ENCODE data around the gene KRT80. TPM values are rescaled to one million over a fixed set of nuclear protein-coding genes. Genes with fewer than 3 reads are reported as not detected.
A peak's percentile ranks its signal among the peaks of the same experiment; 100 is the strongest.

The KRT80 gene
- total RNA-seq, 1 donor from 2014 or later: not detected

- Histone ChIP-seq H3K4me3 (no peak overlapping the region), H3K27ac (no peak overlapping the region), H3K27me3 (no peaks in the 10 kb centered on the region), H3K36me3 (no peaks in the 10 kb centered on the region), H3K4me1 (peaks cover 0 to 9% of the 10 kb centered on the region in 2 donors), H3K9me3 (no peaks in the 10 kb centered on the region)
- TF ChIP-seq CTCF (IDR thresholded peaks at IDR 0.05): no peak
- intact Hi-C loops (cut with DNase I): no loop called here
- peak in 1 of 2 donors; percentile 5 for DNase-seq (ENCODE audit: low spot score in 2 of 2)
Observed at GRCh38 chr12:52208424-52209165, 16.8 kb upstream of the KRT80 start.

DNA sequence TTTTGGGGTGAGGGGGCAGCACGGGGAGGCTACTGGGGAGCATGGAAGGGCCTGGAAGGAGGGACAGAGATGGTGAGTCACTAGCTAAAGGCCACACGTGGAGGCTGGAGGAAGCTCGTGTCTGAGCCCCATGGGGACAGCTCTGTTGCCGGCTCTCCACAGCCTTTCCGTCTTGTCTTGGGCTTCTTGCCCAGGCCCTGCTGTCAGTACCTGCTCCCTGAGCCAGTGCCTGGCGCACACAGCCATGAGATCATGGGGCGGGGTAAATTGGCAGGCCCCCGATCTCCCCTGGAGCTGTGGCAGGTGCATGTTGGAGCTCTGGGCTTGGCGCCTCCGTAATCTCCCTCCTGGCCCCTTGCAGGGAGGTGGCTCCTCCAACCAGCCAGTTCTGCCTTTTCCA lies 16.1 kb upstream of the KRT80 start:
- Histone ChIP-seq H3K9me3 (no peaks in the 10 kb centered on the region), H3K36me3 (no peaks in the 10 kb centered on the region), H3K27ac (no peak overlapping the region), H3K4me3 (no peak overlapping the region), H3K4me1 (peaks cover 0 to 9% of the 10 kb centered on the region in 2 donors), H3K27me3 (no peaks in the 10 kb centered on the region)
- TF ChIP-seq CTCF (IDR thresholded peaks at IDR 0.05): no peak
- intact Hi-C loops (cut with DNase I): no loop called here
- peak in 1 of 2 donors; percentile 62 for DNase-seq (ENCODE audit: low spot score in 2 of 2)

DNA sequence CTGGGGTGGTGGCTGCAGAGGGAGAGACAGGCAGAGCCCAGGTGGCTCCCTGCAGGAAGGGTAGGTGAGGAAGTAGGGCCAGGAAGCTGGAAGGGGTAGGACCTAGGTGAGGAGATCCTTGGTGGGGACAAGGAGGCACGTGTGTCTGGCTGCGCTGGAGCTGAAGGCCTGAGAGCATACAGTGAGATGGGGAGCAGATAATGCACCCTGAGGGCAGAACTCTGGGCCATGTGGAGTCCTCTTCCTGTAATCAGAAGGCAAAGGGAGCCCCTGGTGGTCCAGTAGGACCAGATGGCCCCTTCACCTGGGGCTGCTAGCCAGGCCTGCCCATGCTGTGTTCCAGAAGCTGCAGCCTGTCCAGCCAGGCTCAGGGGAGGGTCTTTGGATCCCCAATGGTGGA lies 15.3 kb upstream of the KRT80 start:
- no peak for TF ChIP-seq CTCF (IDR thresholded peaks at IDR 0.05)
- H3K36me3 ChIP-seq: no peaks in the 10 kb centered on the region
- H3K9me3 ChIP-seq: no peaks in the 10 kb centered on the region
- peaks cover 0 to 15% of the 10 kb centered on the region in 2 donors for H3K4me1 ChIP-seq
- intact Hi-C loops (cut with DNase I): no loop called here
- no peak overlapping the region for H3K27ac ChIP-seq
- no peaks in the 10 kb centered on the region for H3K27me3 ChIP-seq
- peak in 1 of 2 donors; percentile 5 for DNase-seq (ENCODE audit: low spot score in 2 of 2)
- H3K4me3 ChIP-seq: no peak overlapping the region

GRCh38 chr12:52206304-52207040 lies 14.7 kb upstream of the KRT80 start:
- no peaks in the 10 kb centered on the region for H3K27me3 ChIP-seq
- no peak overlapping the region for H3K27ac ChIP-seq
- TF ChIP-seq CTCF (IDR thresholded peaks at IDR 0.05): no peak
- H3K4me1 ChIP-seq: peaks cover 0 to 15% of the 10 kb centered on the region in 2 donors
- intact Hi-C loops (cut with DNase I): no loop called here
- no peaks in the 10 kb centered on the region for H3K9me3 ChIP-seq
- H3K4me3 ChIP-seq: no peak overlapping the region
- H3K36me3 ChIP-seq: no peaks in the 10 kb centered on the region
- no peak for DNase-seq (ENCODE audit: low spot score in 2 of 2)

DNA sequence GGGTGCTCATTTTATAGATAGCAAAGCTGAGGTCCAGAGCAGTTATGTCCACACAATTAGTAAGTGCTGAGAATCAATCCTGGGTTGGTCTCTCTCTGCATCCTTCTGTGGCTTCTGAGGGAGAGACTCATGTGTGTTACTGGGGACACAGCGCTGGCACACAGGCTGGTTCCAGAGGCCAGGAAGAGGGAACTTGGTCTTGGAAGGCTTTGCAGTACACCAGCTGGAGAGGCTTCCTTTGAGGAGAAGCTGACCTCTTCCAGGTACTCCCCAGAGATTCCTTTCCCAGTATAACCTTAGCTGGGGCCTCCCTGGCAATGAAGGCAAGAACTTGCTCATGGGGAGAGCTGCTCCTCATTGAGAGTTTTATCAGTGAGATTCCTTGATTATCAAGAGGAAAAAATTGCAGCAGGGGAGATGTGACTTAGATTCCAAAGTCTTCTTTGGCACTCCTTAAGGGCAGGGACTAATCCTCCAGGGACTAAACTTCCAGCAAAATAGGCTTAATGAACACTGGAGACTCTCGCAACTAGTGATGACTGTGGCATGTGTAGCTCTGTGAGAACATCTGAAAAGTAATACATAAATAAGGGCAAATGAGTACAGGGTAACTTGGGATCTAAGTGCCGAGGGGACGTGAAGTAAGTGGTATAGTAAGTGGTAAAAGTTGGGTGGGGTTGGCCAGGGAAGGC lies 13.9 kb upstream of the KRT80 start:
- no peak for TF ChIP-seq CTCF (IDR thresholded peaks at IDR 0.05)
- H3K27me3 ChIP-seq: no peaks in the 10 kb centered on the region
- intact Hi-C loops (cut with DNase I): no loop called here
- no peaks in the 10 kb centered on the region for H3K36me3 ChIP-seq
- H3K27ac ChIP-seq: no peak overlapping the region
- no peak overlapping the region for H3K4me3 ChIP-seq
- DNase-seq (ENCODE audit: low spot score in 2 of 2): no peak
- no peaks in the 10 kb centered on the region for H3K9me3 ChIP-seq
- H3K4me1 ChIP-seq: peaks cover 0 to 15% of the 10 kb centered on the region in 2 donors
